Measurements from ENCODE around the gene TMEM117.

Gene TMEM117

DNA sequence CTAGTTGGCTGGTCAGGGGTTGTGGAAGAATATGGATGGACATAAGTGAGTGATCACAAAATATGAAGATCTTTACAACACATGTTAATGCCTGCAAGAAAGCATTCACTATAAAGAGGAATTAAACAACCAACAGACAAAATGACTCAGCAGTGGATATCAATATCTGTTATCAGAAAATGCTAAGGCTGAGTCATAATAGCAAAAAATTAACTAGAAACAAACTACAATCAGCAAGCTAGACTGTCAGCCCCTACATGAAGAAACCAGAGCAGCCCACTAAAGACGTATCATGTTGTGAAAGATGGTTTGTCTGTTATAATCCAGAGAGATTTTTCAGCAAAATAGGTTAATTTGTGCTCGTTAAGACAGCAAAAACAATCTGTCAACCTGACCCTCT, 567.3 kb downstream of the TMEM117 start:
- no peak for DNase-seq

DNA sequence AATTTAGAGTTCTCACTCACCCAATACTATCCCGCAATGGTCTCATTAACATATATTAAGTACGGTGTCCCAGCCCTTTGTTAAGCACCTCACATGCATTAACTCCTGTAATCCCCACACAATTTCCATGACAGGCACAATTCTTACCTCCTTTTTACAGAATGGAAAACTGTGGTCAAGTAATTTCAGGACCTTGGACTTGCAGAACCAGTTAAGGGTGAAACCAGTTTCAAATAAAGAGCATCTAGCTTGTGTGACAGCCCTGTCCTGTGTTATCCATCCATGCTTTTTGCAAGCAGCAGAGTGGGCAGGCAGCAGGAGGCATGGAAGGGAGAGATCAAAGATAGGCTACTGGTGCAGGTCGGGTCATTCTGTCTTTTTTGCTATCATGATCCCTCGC, 569.4 kb downstream of the TMEM117 start:
- no peak for DNase-seq

DNA sequence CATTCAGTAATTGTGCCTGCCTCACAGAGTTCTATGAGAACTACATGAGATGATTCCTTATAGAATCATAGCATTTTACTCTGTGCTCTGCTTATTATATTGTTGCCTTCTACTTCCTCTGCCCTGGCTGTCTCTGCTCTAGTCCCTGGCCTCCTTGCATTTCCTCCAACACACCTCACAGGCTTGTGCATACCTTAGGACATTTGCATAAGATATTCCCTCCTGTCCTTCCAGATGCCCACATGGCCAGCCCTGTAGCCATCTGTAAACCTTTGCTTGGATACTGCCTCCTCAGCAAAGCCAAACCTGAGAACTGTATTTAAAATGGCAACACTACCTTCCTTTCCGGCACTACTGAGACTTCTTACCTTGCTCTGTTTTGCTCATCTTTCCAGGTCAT, 586.7 kb downstream of the TMEM117 start:
- no peak for DNase-seq

DNA sequence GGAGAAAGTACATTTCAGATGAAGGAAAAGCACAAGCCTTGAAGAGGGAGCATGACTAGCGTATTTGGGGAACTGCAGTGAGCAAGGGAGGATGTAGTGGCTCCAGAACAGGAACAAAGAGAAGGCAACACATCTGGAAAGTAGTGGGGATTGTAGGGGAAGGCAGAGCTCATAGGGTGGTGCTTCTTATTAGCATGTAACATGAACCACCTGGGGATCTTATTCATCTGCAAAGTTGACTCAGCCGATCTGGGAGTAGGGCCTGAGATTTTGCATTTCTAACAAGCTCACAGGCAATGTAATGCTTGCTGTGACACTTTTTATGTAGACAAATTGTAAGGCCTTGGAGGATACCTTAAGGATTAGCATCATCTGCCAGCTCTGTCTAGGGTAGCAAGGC, 592.9 kb downstream of the TMEM117 start:
- DNase-seq, result no peak

DNA sequence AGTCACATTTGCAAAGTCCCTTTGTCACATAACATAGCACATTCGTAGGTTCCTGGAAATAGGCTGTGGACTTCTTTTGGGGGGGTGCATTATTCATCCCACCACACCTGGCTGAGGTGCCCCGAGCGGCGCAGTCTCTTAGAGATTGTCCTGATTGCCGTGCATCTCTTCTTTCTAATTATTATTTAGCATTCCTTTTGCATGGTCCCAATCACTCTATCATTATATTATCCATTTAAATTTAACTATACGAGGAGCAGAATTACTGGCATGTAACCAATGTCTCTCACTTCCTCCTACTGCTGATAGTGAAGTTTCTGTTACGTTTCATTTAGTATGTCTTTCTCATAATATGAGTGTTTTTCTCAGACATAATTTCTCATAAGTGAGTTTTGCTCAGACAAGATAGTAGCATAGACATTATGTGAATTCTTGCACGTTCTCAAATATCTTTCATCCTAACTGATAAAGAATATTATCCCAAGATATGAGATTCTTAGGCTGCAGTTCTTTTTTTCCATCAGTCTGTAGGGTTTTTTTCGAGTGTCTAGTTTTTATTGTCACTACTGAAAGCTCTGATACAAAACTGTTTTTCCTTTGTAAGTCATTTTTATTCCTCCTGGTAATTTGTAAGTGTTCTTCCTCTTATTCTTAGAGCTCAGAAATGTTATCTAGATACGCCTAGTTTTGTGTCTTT, 595.9 kb downstream of the TMEM117 start:
- DNase-seq, result no peak

DNA sequence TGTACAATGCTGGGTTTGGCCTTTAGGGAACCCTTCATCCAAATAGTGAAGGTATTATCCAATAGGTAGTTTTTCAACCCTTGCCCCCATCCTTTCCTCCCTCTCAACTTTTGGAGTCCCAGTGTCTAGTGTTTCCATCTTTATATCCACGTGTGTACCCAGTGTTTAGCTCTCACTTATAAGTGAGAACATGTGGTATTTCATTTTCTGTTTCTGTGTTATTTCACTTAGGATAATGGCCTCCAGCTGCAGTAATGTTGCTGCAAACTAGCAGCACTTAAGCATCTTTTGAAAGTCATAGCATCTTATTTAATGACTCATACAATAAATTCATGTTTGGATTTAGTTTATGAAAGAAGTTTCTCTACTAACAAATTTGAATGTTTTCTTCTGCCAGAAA, 597.8 kb downstream of the TMEM117 start:
- no peak for DNase-seq

GRCh38 chr12:44436756-44437155, 600.9 kb downstream of the TMEM117 start:
- DNase-seq, result no peak

Measured in NCI-H1048 (cell line).